Liver (tissue), 9 donors: ENCODE results near the gene ITGA11. TPM values are rescaled to one million over a fixed set of nuclear protein-coding genes. Genes with fewer than 3 reads are reported as not detected.

Experiments used
- DNase-seq: peaks from one replicate; pipeline ENCODE4 v3.0.0-alpha.2; 2017; ENCODE audit warnings: low spot score
- H3K27ac ChIP-seq, 2 donors: one replicate each; pipeline ENCODE4 v1.7.0; 2013; ENCODE audit warnings: inconsistent platforms in 2 of 2, low read length in 2 of 2, control low read depth in 1 of 2, low read depth in 1 of 2, mild to moderate bottlenecking in 1 of 2
- H3K27me3 ChIP-seq, 4 donors: one replicate each; pipeline versions ENCODE4 v1.6.1 to v1.7.0; 2013; ENCODE audit warnings: low read length in 3 of 4, inconsistent platforms in 1 of 4, mild to moderate bottlenecking in 1 of 4, moderate library complexity in 1 of 4; ENCODE audit not compliant: control insufficient read depth in 4 of 4, insufficient read depth in 4 of 4
- H3K36me3 ChIP-seq, 4 donors: one replicate each; pipeline versions ENCODE4 v1.6.1 to v1.7.0; 2013; ENCODE audit warnings: low read length in 3 of 4, mild to moderate bottlenecking in 3 of 4, low read depth in 1 of 4, moderate library complexity in 1 of 4; ENCODE audit not compliant: control insufficient read depth in 4 of 4, insufficient read depth in 3 of 4
- H3K4me1 ChIP-seq, 4 donors: one replicate each; pipeline versions ENCODE4 v1.6.1 to v1.7.0; 2013; ENCODE audit warnings: low read length in 3 of 4, mild to moderate bottlenecking in 3 of 4, moderate library complexity in 1 of 4; ENCODE audit not compliant: control insufficient read depth in 4 of 4, insufficient read depth in 4 of 4
- H3K4me3 ChIP-seq, 3 donors: one replicate each; pipeline versions ENCODE4 v1.6.1 to v1.7.0; 2013; ENCODE audit warnings: low read length in 3 of 3, control low read depth in 1 of 3, low read depth in 1 of 3, mild to moderate bottlenecking in 1 of 3
- H3K9ac ChIP-seq, 2 donors: one replicate each; pipeline ENCODE4 v1.7.0; 2013; ENCODE audit warnings: low read length in 2 of 2, mild to moderate bottlenecking in 2 of 2, moderate library complexity in 2 of 2, control low read depth in 1 of 2, low read depth in 1 of 2
- H3K9me3 ChIP-seq, 4 donors: one replicate each; pipeline versions ENCODE4 v1.6.1 to v1.7.0; 2013; ENCODE audit warnings: low read length in 3 of 4; ENCODE audit not compliant: control insufficient read depth in 4 of 4
- ATF3 ChIP-seq: IDR thresholded peaks from 2 replicates; pipeline ENCODE4 v1.6.1; 2016; ENCODE audit warnings: antibody characterized with exemption
- CTCF ChIP-seq: fragments of 150-350 bp; IDR thresholded peaks from 2 replicates; pipeline ENCODE4 v1.5.1; 2017; ENCODE audit warnings: improper control_type of control experiment, low read depth, low read length; ENCODE audit not compliant: missing input control
- EGR1 ChIP-seq, 2 donors: IDR thresholded peaks; 2 replicates each; pipeline ENCODE4 v1.6.1; 2016 to 2018; ENCODE audit warnings: antibody characterized with exemption in 2 of 2, low read depth in 2 of 2
- FOXA1 ChIP-seq: IDR thresholded peaks from 2 replicates; pipeline ENCODE4 v1.6.1; 2016; ENCODE audit warnings: antibody characterized with exemption
- FOXA2 ChIP-seq: IDR thresholded peaks from 2 replicates; pipeline ENCODE4 v1.6.1; 2016; ENCODE audit warnings: antibody characterized with exemption
- GABPA ChIP-seq, 2 donors: IDR thresholded peaks in 1 of 2; conservative IDR thresholded peaks in 1 of 2; 2 replicates each; pipeline ENCODE4 v1.6.1; 2016; ENCODE audit warnings: antibody characterized with exemption in 2 of 2, mild to moderate bottlenecking in 1 of 2, moderate library complexity in 1 of 2
- HNF4A ChIP-seq, 2 donors: conservative IDR thresholded peaks; 2 replicates each; pipeline ENCODE4 v1.6.1; 2016; ENCODE audit warnings: antibody characterized with exemption in 2 of 2, mild to moderate bottlenecking in 2 of 2
- HNF4G ChIP-seq: IDR thresholded peaks from 2 replicates; pipeline ENCODE4 v1.6.1; 2016; ENCODE audit warnings: antibody characterized with exemption
- JUND ChIP-seq, 2 donors: IDR thresholded peaks; 2 replicates each; pipeline ENCODE4 v1.6.1; 2016; ENCODE audit warnings: antibody characterized with exemption in 2 of 2
- MAX ChIP-seq: IDR thresholded peaks from 2 replicates; pipeline ENCODE4 v1.6.1; 2016; ENCODE audit warnings: antibody characterized with exemption
- RAD21 ChIP-seq, 2 donors: IDR thresholded peaks; 2 replicates each; pipeline ENCODE4 v1.6.1; 2016; ENCODE audit warnings: antibody characterized with exemption in 2 of 2, mild to moderate bottlenecking in 2 of 2
- REST ChIP-seq: IDR thresholded peaks from 2 replicates; pipeline ENCODE4 v1.6.1; 2016; ENCODE audit warnings: antibody characterized with exemption, mild to moderate bottlenecking
- RXRA ChIP-seq, 2 donors: IDR thresholded peaks; 2 replicates each; pipeline ENCODE4 v1.6.1; 2017 to 2018; ENCODE audit warnings: antibody characterized with exemption in 2 of 2, mild to moderate bottlenecking in 1 of 2
- SP1 ChIP-seq: IDR thresholded peaks from 2 replicates; pipeline ENCODE4 v1.6.1; 2018; ENCODE audit warnings: antibody characterized with exemption, mild to moderate bottlenecking
- TAF1 ChIP-seq: conservative IDR thresholded peaks from 2 replicates; pipeline ENCODE4 v1.6.1; 2016; ENCODE audit warnings: antibody characterized with exemption, mild to moderate bottlenecking
- YY1 ChIP-seq: IDR thresholded peaks from 2 replicates; pipeline ENCODE4 v1.6.1; 2016; ENCODE audit warnings: antibody characterized with exemption, mild to moderate bottlenecking
- ZBTB33 ChIP-seq: IDR thresholded peaks from 2 replicates; pipeline ENCODE4 v1.6.1; 2016; ENCODE audit warnings: antibody characterized with exemption
- WGBS: extraction: QIAGEN DNeasy Blood & Tissue Kit; methylation state at CpG from one replicate; pipeline ENCODE4 v1.1.7; 2013; 5-methylcytosine and 5-hydroxymethylcytosine counted together
- polyA plus RNA-seq, 2 donors: library from polyadenylated mRNA; stranded (reverse) in 1 of 2; unstranded in 1 of 2; fragments of 200-250 nt in 1 of 2; fragments of >200 nt in 1 of 2; fragmentation: Nextera tagmentation in 1 of 2; extraction: Ambion mirVana in 1 of 2; gene quantifications; one replicate each; pipeline versions ENCODE4 v1.2.1 to v1.2.3, GENCODE V29; 2013 to 2015
- total RNA-seq, 2 donors: library from RNA; depleted of rRNA; stranded (reverse); fragments of >200 nt; gene quantifications; one replicate each; pipeline ENCODE4 v1.2.3, GENCODE V29; 2014
- donor health status: healthy.
- donor health status: healthy.
- donor health status: healthy.
- donor health status: healthy.
- donor health status: healthy.

Gene ITGA11
- total and polyA plus RNA-seq, 4 donors, result 0.32 to 1.0 (median 0.67) TPM

GRCh38 chr15:68434021-68434420 lies 2.1 kb upstream of the ITGA11 start:
- Histone ChIP-seq H3K27ac (no peak overlapping the region), H3K4me1 (peaks cover 0 to 13% (median 7%) of the 10 kb centered on the region in 4 donors), H3K27me3 (peaks cover 0 to 31% (median 12%) of the 10 kb centered on the region in 4 donors), H3K9ac (no peak overlapping the region), H3K9me3 (no peaks in the 10 kb centered on the region), H3K36me3 (no peaks in the 10 kb centered on the region), H3K4me3 (no peak overlapping the region)
- peak; percentile 14 for DNase-seq
- WGBS, result 76% methylated on average over 6 of the region's 6 CpGs
- no peak for TF ChIP-seq SP1
- TF ChIP-seq ATF3, result no peak
- TF ChIP-seq CTCF, result no peak
- TF ChIP-seq RAD21 (IDR thresholded peaks at IDR 0.05), result no peak

- peak; percentile 20 for DNase-seq
- Histone ChIP-seq H3K36me3 (no peaks in the 10 kb centered on the region), H3K9ac (no peak overlapping the region), H3K4me3 (no peak overlapping the region), H3K27ac (no peak overlapping the region), H3K27me3 (peaks cover 0 to 31% (median 12%) of the 10 kb centered on the region in 4 donors), H3K9me3 (no peaks in the 10 kb centered on the region), H3K4me1 (peaks cover 0 to 13% (median 7%) of the 10 kb centered on the region in 4 donors)
- WGBS, result 64% methylated on average over 2 of the region's 2 CpGs
- no peak for TF ChIP-seq MAX
- no peak for TF ChIP-seq ZBTB33
- no peak for TF ChIP-seq REST
- no peak for TF ChIP-seq ATF3
- TF ChIP-seq JUND (IDR thresholded peaks at IDR 0.05), result no peak
- no peak for TF ChIP-seq RXRA (IDR thresholded peaks at IDR 0.05)
- no peak for TF ChIP-seq RAD21 (IDR thresholded peaks at IDR 0.05)
- no peak for TF ChIP-seq GABPA (IDR thresholded peaks at IDR 0.05 in 1 of 2, conservative IDR thresholded peaks at IDR 0.05 in 1 of 2)
- TF ChIP-seq FOXA1, result no peak
- no peak for TF ChIP-seq HNF4A (conservative IDR thresholded peaks at IDR 0.05)
- TF ChIP-seq FOXA2, result no peak
- TF ChIP-seq HNF4G, result no peak
- no peak for TF ChIP-seq TAF1
- TF ChIP-seq SP1, result no peak
- TF ChIP-seq CTCF, result no peak
- TF ChIP-seq YY1, result no peak
- no peak for TF ChIP-seq EGR1 (IDR thresholded peaks at IDR 0.05; ENCODE audit: low read depth in 2 of 2)
Measured at GRCh38 chr15:68433551-68433950, 1.6 kb upstream of the ITGA11 start.
